Mesenteric fat pad (tissue), 1 donor: ENCODE measurements around the gene GLCCI1. TPM values are rescaled to one million over a fixed set of nuclear protein-coding genes. Genes with fewer than 3 reads are reported as not detected.
"Not testable (repeated sequence)": the region's sequence is repeated elsewhere in the genome, so short reads cannot be mapped to it uniquely, and the experiment has no call there.

Source experiments
- DNase-seq: peaks from one replicate; pipeline ENCODE4 v3.0.0-alpha.2; 2020; ENCODE audit warnings: low spot score
- total RNA-seq: library from RNA; stranded (reverse); fragmentation: NEBNext Ultra II Directional; extraction: Animal tissue kit (Norgen Biotek cat#: 25700); gene quantifications from one replicate; pipeline ENCODE4 v1.2.1, GENCODE V29; 2021
- donor health status: DM: yes; HTN: yes; CAD: no.

GLCCI1 gene
- total RNA-seq, 1 donor from 2014 or later, result 16.0 TPM

GRCh38 chr7:8048067-8048466 is 79.5 kb downstream of the GLCCI1 start:
- DNase-seq, result not testable (repeated sequence)

DNA sequence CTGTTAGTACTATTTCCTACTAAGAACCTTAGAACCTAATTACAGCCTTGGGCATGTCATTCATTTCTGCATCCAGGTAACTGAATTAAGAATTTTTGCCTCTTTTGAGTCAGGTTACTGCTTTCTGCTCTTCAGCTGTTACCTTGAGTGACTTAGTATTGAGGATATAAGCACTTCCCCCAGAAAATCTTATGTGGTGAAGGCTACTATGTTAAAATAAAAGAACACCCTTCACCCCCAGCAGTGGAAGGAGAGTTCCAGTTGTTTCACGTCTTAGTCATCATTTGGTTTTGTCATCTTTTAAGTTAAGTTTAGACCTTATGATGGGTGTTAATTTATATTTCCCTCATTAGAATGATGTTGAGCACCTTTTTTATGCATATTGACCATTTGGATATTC is 82.8 kb downstream of the GLCCI1 start:
- no peak for DNase-seq

- DNase-seq, result no peak
Measured at GRCh38 chr7:8051998-8052397, 83.4 kb downstream of the GLCCI1 start.

DNA sequence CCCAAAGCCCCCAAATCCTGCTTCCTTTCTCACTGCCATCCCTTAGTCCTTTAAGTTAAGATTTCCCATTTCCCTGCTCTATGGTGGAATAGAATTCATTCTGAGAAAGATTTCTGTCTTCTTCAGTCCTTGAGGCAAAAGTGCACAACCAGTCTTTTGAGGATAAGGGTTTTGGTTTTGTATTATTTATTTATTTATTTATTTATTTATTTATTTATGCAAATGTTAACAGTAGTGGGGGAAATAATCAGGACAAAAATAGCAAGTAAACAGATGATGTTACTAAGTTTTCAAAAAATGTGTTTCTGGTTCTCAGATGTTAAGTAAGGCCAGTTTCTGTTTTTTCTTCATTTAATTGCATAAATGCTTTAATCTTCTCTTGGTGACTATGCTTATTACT is 84.2 kb downstream of the GLCCI1 start:
- DNase-seq, result no peak

DNA sequence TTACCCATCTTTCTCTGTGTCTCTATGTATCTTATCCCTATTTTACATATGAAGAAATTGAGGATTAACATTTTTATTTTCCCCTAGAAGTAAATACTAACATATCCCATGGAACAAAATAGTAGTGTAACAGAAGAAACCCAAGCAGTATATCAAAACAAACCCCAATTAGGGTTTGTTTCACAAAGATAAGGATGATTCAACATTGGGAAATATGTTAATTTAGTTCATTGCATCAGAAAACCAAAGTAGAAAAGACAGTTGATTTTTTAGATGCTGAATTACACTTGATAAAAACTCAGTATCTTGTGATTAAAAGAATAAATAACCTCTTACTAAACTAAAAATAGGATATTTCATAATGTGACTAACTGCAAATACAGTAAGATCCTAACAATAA is 87.8 kb downstream of the GLCCI1 start:
- no peak for DNase-seq

- DNase-seq, result no peak
Measured at GRCh38 chr7:8057566-8057965, 89.0 kb downstream of the GLCCI1 start.

DNA sequence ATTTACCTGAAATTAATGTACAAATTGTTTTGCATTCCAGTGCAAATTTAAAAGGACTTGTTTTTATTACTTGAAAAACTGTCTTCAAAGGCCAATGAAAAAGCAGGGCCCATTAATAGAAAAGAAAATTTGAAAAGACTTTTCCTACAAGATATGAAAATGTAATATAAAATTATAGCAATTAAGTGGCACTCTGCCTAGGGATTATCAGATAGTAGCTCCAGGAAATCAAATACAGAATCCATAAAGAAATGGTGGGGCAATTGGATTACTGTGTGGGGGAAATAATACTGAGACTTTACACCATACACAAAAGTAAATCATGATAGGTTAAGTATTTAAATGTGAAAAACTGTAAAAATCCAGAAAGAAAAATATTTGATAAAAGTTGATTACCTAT is 89.7 kb downstream of the GLCCI1 start:
- DNase-seq, result no peak

DNA sequence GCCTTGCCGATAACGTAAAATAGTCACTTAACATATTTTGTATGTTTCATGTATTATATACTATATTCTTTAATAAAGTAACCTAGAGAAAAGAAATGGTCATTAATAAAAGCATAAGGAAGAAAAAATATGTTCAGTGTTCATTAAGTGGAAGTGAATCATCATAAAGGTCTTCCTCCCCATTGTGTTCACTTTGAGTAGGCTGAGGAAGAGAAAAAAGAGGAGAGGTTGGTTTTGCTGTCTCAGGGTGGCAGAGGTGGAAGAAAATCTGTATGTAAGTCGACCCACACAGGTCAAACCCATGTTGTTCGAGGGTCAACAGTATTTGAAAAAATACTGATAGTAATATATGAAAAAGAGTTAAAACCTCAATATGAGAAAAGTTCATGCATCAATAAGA is 90.3 kb downstream of the GLCCI1 start:
- DNase-seq, result no peak

GRCh38 chr7:8060241-8060640 is 91.6 kb downstream of the GLCCI1 start:
- DNase-seq, result no peak

DNA sequence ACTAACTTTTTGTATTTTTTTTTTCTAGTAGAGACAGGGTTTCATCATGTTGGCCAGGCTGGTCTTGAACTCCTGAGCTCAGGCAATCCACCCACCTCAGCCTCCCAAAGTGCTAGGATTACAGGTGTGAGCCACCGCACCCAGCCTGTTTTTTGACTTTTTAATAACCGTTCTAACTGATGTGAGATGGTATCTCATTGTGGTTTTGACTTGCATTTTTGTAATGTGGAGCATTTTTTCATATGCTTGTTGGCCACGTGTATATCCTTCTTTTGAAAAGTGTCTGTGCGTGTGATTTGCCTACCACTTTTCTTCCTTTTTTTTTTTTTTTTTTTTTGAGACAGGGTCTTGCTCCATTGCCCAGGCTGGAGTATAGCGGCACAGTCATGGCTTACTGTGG is 94.7 kb downstream of the GLCCI1 start:
- not testable (repeated sequence) for DNase-seq

GRCh38 chr7:8063706-8064297 is 95.2 kb downstream of the GLCCI1 start:
- DNase-seq, result no peak

- DNase-seq, result no peak
Measured at GRCh38 chr7:8064828-8065227, 96.2 kb downstream of the GLCCI1 start.

GRCh38 chr7:8065356-8065813 is 96.8 kb downstream of the GLCCI1 start:
- DNase-seq, result no peak

GRCh38 chr7:8068892-8069686 is 100.5 kb downstream of the GLCCI1 start:
- no peak for DNase-seq

DNA sequence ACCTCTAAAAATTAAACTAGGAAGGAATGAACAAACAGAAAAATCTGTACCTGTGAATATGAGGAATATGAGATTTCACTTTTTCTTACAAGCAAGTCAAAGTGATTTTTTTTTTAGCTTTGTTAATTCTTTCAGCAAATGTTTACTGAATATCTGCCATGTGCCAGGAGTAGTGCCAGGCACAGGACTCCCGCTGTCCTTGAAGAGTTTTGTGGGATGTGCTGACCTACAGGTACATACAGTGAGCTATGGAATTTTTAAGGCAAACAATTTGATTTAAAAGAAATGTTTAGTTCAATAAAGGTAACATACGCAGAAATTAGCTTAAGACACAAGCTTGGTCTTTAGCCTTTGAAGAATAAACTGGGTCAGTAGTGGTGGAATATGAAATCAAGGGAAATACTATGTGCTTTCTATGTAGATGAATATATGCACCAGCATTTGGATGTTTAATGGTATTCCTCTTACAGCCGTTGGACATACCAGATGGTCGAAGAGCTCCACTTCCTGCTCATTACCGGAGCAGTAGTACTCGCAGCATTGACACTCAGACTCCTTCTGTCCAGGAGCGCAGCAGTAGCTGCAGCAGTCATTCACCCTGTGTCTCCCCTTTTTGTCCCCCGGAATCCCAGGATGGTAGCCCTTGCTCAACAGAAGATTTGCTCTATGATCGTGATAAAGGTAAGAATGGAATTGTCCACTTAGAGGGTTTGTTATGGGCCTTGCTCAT is 102.0 kb downstream of the GLCCI1 start:
- no peak for DNase-seq

GRCh38 chr7:8078418-8078817 is 109.8 kb downstream of the GLCCI1 start:
- no peak for DNase-seq

- DNase-seq, result no peak
Measured at GRCh38 chr7:8082762-8083161, 114.2 kb downstream of the GLCCI1 start.

DNA sequence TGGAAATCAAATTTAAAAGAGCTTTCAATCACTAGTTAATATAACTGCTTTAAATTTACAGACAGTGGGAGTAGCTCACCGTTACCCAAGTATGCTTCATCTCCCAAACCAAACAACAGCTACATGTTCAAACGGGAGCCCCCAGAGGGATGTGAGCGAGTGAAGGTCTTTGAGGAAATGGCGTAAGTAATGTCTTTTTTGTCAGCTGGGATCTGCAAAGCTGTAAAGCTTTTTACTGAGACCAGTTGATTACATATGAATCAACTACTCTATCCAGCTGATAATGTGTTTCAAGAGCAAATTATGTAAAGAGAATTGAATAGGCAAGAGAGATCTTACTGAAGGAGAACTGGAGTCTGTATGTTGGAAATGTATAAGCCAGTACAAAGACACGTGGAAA is 116.2 kb downstream of the GLCCI1 start:
- DNase-seq, result no peak

GRCh38 chr7:8085420-8085819 is 116.8 kb downstream of the GLCCI1 start:
- no peak for DNase-seq

GRCh38 chr7:8086239-8086638 is 117.6 kb downstream of the GLCCI1 start:
- no peak for DNase-seq

GRCh38 chr7:8089036-8089780 is 120.6 kb downstream of the GLCCI1 start:
- no peak for DNase-seq

- no peak for DNase-seq
Measured at GRCh38 chr7:8092140-8092539, 123.5 kb downstream of the GLCCI1 start.
